HUES48 (cell line): ENCODE measurements around the gene RAB17.

Experiments
- H3K27ac ChIP-seq: one replicate; pipeline ENCODE4 v1.7.0; 2013; ENCODE audit warnings: low read depth, low read length, inconsistent platforms
- H3K27me3 ChIP-seq: 2 replicates; pipeline ENCODE4 v1.6.1; 2013; ENCODE audit warnings: mild to moderate bottlenecking, low read length; ENCODE audit not compliant: control insufficient read depth, insufficient read depth
- H3K36me3 ChIP-seq: 2 replicates; pipeline ENCODE4 v1.6.1; 2013; ENCODE audit warnings: low read length; ENCODE audit not compliant: control insufficient read depth, insufficient read depth
- H3K4me1 ChIP-seq: 2 replicates; pipeline ENCODE4 v1.6.1; 2013; ENCODE audit warnings: mild to moderate bottlenecking, low read length; ENCODE audit not compliant: control insufficient read depth, insufficient read depth
- H3K4me3 ChIP-seq: 2 replicates; pipeline ENCODE4 v1.5.1; 2013; ENCODE audit warnings: mild to moderate bottlenecking, low read depth, low read length
- H3K9ac ChIP-seq: 2 replicates; pipeline ENCODE4 v1.6.1; 2013; ENCODE audit warnings: mild to moderate bottlenecking, low read depth, low read length, moderate library complexity
- H3K9me3 ChIP-seq: 2 replicates; pipeline ENCODE4 v1.6.1; 2013; ENCODE audit warnings: low read length; ENCODE audit not compliant: control insufficient read depth, insufficient read depth

Gene RAB17

DNA sequence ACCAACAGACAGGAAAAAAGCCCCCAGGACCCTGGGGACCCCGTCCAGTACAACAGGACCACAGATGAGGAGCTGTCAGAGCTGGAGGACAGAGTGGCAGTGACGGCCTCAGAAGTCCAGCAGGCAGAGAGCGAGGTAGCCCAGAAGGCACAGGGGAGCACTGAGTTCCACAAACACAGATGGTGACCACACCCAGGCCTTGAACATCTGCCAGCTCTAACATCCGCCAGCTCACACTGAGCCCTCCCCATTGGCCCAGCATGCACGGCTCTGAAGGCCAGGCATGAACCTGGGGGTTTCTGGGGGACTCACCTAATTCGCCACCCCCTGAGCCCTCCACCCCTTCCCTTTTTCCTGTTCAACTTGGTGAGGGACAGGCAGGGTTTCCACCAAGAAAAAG, 49.7 kb downstream of the RAB17 start:
- no peaks in the 10 kb centered on the region for H3K9me3 ChIP-seq
- H3K27me3 ChIP-seq = no peaks in the 10 kb centered on the region
- no peaks in the 10 kb centered on the region for H3K4me1 ChIP-seq

GRCh38 chr2:237540223-237540775, 50.2 kb downstream of the RAB17 start:
- H3K27me3 ChIP-seq = no peaks in the 10 kb centered on the region
- no peak overlapping the region for H3K4me3 ChIP-seq
- no peaks in the 10 kb centered on the region for H3K36me3 ChIP-seq
- no peak overlapping the region for H3K9ac ChIP-seq
- no peaks in the 10 kb centered on the region for H3K4me1 ChIP-seq
- no peak overlapping the region for H3K27ac ChIP-seq
- H3K9me3 ChIP-seq = no peaks in the 10 kb centered on the region

More for the DNA sequence above, 49.7 kb downstream of the RAB17 start:
- Histone ChIP-seq H3K27ac (no peak overlapping the region), H3K4me3 (no peak overlapping the region), H3K9ac (no peak overlapping the region), H3K36me3 (no peaks in the 10 kb centered on the region)

DNA sequence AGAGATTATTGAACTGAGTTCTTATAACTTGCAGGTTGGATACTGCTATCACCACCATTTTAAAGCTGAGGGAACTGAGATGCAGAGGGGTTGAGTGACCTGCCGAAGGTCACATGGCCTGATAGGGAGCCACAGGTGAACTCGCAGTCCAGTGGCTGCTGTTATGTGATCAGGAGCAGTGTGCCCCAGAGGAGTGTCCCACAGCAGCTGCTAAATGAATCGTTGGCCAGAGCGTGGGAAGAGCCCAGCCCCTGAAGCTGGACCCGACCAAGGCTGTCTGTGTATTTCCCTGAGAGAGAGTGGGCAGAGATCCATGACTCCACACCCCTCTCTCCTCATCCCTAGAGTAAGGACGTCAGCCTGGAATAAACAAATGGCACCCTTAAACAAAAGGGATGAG, 50.9 kb downstream of the RAB17 start:
- Histone ChIP-seq H3K36me3 (no peaks in the 10 kb centered on the region), H3K4me3 (no peak overlapping the region), H3K9ac (no peak overlapping the region), H3K4me1 (no peaks in the 10 kb centered on the region), H3K27me3 (no peaks in the 10 kb centered on the region), H3K9me3 (no peaks in the 10 kb centered on the region), H3K27ac (no peak overlapping the region)

- no peaks in the 10 kb centered on the region for H3K36me3 ChIP-seq
- no peaks in the 10 kb centered on the region for H3K9me3 ChIP-seq
- no peak overlapping the region for H3K4me3 ChIP-seq
- no peak overlapping the region for H3K9ac ChIP-seq
- H3K27me3 ChIP-seq = no peaks in the 10 kb centered on the region
- H3K27ac ChIP-seq = no peak overlapping the region
- H3K4me1 ChIP-seq = no peaks in the 10 kb centered on the region
These were observed 51.6 kb downstream of the RAB17 start for GRCh38 chr2:237538901-237539300.

- Histone ChIP-seq H3K4me3 (no peak overlapping the region), H3K36me3 (no peaks in the 10 kb centered on the region), H3K9ac (no peak overlapping the region), H3K4me1 (no peaks in the 10 kb centered on the region), H3K27ac (no peak overlapping the region), H3K27me3 (no peaks in the 10 kb centered on the region), H3K9me3 (no peaks in the 10 kb centered on the region)
These were observed 52.4 kb downstream of the RAB17 start for GRCh38 chr2:237538001-237538720.

DNA sequence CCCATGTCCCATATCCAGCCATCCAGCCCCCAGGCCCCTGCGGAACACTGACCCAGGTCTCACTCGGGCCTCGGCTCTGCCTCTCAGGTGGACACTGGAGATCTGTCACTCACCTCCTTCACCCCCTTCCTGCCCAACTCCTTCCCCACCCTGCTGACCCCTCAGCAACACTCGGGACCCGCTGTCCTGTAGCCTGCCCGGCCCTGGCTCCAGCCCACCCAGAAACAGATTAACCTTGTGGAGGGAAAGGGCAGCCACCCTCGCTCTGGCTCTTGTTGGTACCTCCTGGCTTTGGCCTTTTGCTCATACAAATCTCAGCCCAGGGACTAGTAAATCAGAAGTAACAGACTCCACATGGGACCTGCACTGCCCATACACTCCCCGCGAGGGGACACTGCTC, 53.9 kb downstream of the RAB17 start:
- Histone ChIP-seq H3K4me1 (peaks cover 5% of the 10 kb centered on the region), H3K27me3 (no peaks in the 10 kb centered on the region), H3K4me3 (no peak overlapping the region), H3K36me3 (no peaks in the 10 kb centered on the region), H3K27ac (no peak overlapping the region), H3K9me3 (no peaks in the 10 kb centered on the region), H3K9ac (no peak overlapping the region)

DNA sequence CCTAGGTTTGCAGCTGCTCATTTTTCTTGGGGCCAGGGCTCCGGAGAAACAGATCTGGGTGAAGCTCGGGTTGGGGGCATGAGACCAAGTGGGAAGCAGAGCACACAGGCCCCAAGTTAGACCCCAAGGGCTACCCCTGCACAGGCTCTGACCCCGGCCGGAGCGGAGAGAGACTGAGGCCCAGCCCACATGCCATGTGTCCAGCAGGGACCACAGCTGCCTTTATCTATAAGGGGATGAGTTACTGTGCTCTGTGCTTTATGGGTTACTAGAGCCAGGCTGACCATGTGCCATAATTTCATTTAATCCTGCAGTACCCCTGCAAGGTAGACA, 54.5 kb downstream of the RAB17 start:
- Histone ChIP-seq H3K4me1 (peaks cover 5% of the 10 kb centered on the region), H3K36me3 (no peaks in the 10 kb centered on the region), H3K27me3 (no peaks in the 10 kb centered on the region), H3K9ac (no peak overlapping the region), H3K27ac (no peak overlapping the region), H3K4me3 (no peak overlapping the region), H3K9me3 (no peaks in the 10 kb centered on the region)

GRCh38 chr2:237535385-237536082, 55.0 kb downstream of the RAB17 start:
- Histone ChIP-seq H3K27me3 (no peaks in the 10 kb centered on the region), H3K9ac (no peak overlapping the region), H3K4me1 (peaks cover 5% of the 10 kb centered on the region), H3K36me3 (no peaks in the 10 kb centered on the region), H3K27ac (no peak overlapping the region), H3K4me3 (no peak overlapping the region), H3K9me3 (no peaks in the 10 kb centered on the region)

- H3K9me3 ChIP-seq = no peaks in the 10 kb centered on the region
- H3K4me3 ChIP-seq = no peak overlapping the region
- H3K27ac ChIP-seq = no peak overlapping the region
- H3K27me3 ChIP-seq = no peaks in the 10 kb centered on the region
- H3K36me3 ChIP-seq = no peaks in the 10 kb centered on the region
- H3K9ac ChIP-seq = no peak overlapping the region
- H3K4me1 ChIP-seq = peaks cover 5% of the 10 kb centered on the region
These were observed 56.2 kb downstream of the RAB17 start for GRCh38 chr2:237534380-237534779.

- H3K27ac ChIP-seq = no peak overlapping the region
- H3K27me3 ChIP-seq = no peaks in the 10 kb centered on the region
- H3K9me3 ChIP-seq = no peaks in the 10 kb centered on the region
- no peak overlapping the region for H3K4me3 ChIP-seq
- peaks cover 5% of the 10 kb centered on the region for H3K4me1 ChIP-seq
- no peaks in the 10 kb centered on the region for H3K36me3 ChIP-seq
- H3K9ac ChIP-seq = no peak overlapping the region
These were observed 56.8 kb downstream of the RAB17 start for GRCh38 chr2:237533668-237534161.

DNA sequence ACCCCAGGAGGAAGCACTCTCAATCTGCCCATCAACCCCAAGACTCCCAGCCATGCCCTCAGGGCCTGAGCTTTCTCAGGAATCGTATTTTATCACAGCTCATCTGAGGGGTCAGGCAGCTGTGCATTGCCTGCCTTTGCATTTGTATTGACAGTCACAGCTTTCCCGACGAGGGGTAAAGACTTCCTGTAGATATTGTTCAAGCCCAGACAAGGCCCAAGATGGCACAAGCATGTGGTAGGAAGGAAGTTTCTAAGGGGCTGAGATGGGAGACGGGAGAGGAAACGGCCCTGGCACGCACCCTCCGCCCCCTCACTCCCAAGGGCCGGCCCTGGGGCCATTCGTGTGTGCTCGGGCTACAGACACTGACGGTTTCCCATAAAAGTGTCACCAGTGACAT, 58.4 kb downstream of the RAB17 start:
- H3K4me3 ChIP-seq = no peak overlapping the region
- H3K4me1 ChIP-seq = peaks cover 5% of the 10 kb centered on the region
- H3K36me3 ChIP-seq = no peaks in the 10 kb centered on the region
- no peaks in the 10 kb centered on the region for H3K27me3 ChIP-seq
- no peak overlapping the region for H3K9ac ChIP-seq
- H3K9me3 ChIP-seq = no peaks in the 10 kb centered on the region
- H3K27ac ChIP-seq = no peak overlapping the region
